Prostate gland (tissue), 2 donors: Measurements from ENCODE around the gene MAPK8IP3. TPM values are rescaled to one million over a fixed set of nuclear protein-coding genes. Genes with fewer than 3 reads are reported as not detected.

Experiments used
- DNase-seq: peaks from one replicate; pipeline ENCODE4 v3.0.0-alpha.2; 2019; ENCODE audit warnings: low spot score
- H3K27ac ChIP-seq, 2 donors: fragments of 200-600 bp; sonication (generic); 2 replicates each; pipeline ENCODE4 v1.5.1; 2017 to 2019
- H3K27me3 ChIP-seq: fragments of 200-600 bp; sonication (generic); replicated peaks from 2 replicates; pipeline ENCODE4 v1.5.1; 2019; ENCODE audit not compliant: insufficient read depth
- H3K36me3 ChIP-seq, 2 donors: fragments of 200-600 bp; sonication (generic); 1 replicate in 1 of 2; 2 replicates in 1 of 2; pipeline versions ENCODE4 v1.5.1 to v1.8.1; 2017 to 2019
- H3K4me1 ChIP-seq: fragments of 200-600 bp; sonication (generic); replicated peaks from 2 replicates; pipeline ENCODE4 v1.5.1; 2019
- H3K4me3 ChIP-seq, 2 donors: fragments of 200-600 bp; sonication (generic); 2 replicates each; pipeline ENCODE4 v1.5.1; 2017 to 2019
- H3K9me3 ChIP-seq: fragments of 200-600 bp; sonication (generic); 2 replicates; pipeline ENCODE4 v1.5.1; 2017
- CTCF ChIP-seq, 4 experiments: fragments of 200-600 bp in 2 of 4; fragments of 450-650 bp in 2 of 4; sonication (generic) in 2 of 4; IDR thresholded peaks; 1 replicate in 3 of 4; 2 replicates in 1 of 4; pipeline ENCODE4 v1.5.1; 2016 to 2019; ENCODE audit warnings: antibody characterized with exemption in 4 of 4, mild to moderate bottlenecking in 2 of 4, moderate library complexity in 2 of 4
- POLR2A ChIP-seq: fragments of 450-650 bp; IDR thresholded peaks from one replicate; pipeline ENCODE4 v1.6.1; 2016; ENCODE audit warnings: antibody characterized with exemption, mild to moderate bottlenecking
- POLR2AphosphoS5 ChIP-seq: sonication (generic); formaldehyde crosslinking; IDR thresholded peaks from one replicate; pipeline ENCODE4 v1.6.1; 2017; ENCODE audit warnings: antibody characterized with exemption
- WGBS: methylation state at CpG from one replicate; pipeline ENCODE4 v1.1.5; 2018; 5-methylcytosine and 5-hydroxymethylcytosine counted together
- intact Hi-C: fragments of 100-400 bp; cut with DNase I; formaldehyde crosslinking; loops from one replicate; pipeline ENCODE4 v1.14.2; 2022
- total RNA-seq, 2 donors: library from RNA; depleted of rRNA; stranded (reverse); fragments of >200 nt; gene quantifications; one replicate each; pipeline ENCODE4 v1.1.0, GENCODE V29; 2016

Gene MAPK8IP3
- total RNA-seq, 2 donors from 2014 or later, result 56.0 to 157 TPM

GRCh38 chr16:1760911-1761310 lies 54.9 kb downstream of the MAPK8IP3 start:
- no peak for DNase-seq
- Histone ChIP-seq H3K27ac (no peak overlapping the region), H3K4me3 (no peak overlapping the region), H3K27me3 (no peaks in the 10 kb centered on the region), H3K36me3 (peaks cover 2 to 23% of the 10 kb centered on the region in 2 donors), H3K4me1 (no peaks in the 10 kb centered on the region), H3K9me3 (no peaks in the 10 kb centered on the region)
- 91% methylated on average over 12 of the region's 15 CpGs for WGBS
- intact Hi-C loops, result loop anchor here (10.0 kb wide), 1 partner anchor 546 kb away; no protein-coding TSS in a partner anchor
- TF ChIP-seq POLR2A, result no peak
- no peak for TF ChIP-seq POLR2AphosphoS5
- no peak for TF ChIP-seq CTCF (IDR thresholded peaks at IDR 0.05)

- Histone ChIP-seq H3K36me3 (peaks cover 2 to 23% of the 10 kb centered on the region in 2 donors), H3K27me3 (no peaks in the 10 kb centered on the region), H3K4me3 (no peak overlapping the region), H3K9me3 (no peaks in the 10 kb centered on the region), H3K27ac (no peak overlapping the region), H3K4me1 (no peaks in the 10 kb centered on the region)
- no peak for DNase-seq
- intact Hi-C loops, result loop anchor here (10.0 kb wide), 1 partner anchor 547 kb away; no protein-coding TSS in a partner anchor
- no peak for TF ChIP-seq CTCF (IDR thresholded peaks at IDR 0.05)
- TF ChIP-seq POLR2A, result no peak
- TF ChIP-seq POLR2AphosphoS5, result no peak
- WGBS, result 91% methylated on average over 15 of the region's 15 CpGs
These were observed 55.8 kb downstream of the MAPK8IP3 start for GRCh38 chr16:1761751-1762150.

- intact Hi-C loops, result loop anchor here (10.0 kb wide), 1 partner anchor 548 kb away; no protein-coding TSS in a partner anchor
These were observed 56.3 kb downstream of the MAPK8IP3 start for GRCh38 chr16:1762196-1762878.

GRCh38 chr16:1762879-1763520 lies 57.0 kb downstream of the MAPK8IP3 start:
- Histone ChIP-seq H3K36me3 (peaks cover 2 to 33% of the 10 kb centered on the region in 2 donors), H3K9me3 (no peaks in the 10 kb centered on the region), H3K4me1 (no peaks in the 10 kb centered on the region), H3K27ac (no peak overlapping the region), H3K4me3 (no peak overlapping the region), H3K27me3 (no peaks in the 10 kb centered on the region)
- TF ChIP-seq CTCF (IDR thresholded peaks at IDR 0.05) (no peak), POLR2A (no peak), POLR2AphosphoS5 (no peak)
- 82% methylated on average over 18 of the region's 24 CpGs for WGBS
- no peak for DNase-seq
- intact Hi-C loops, result loop anchor here (10.0 kb wide), 1 partner anchor 548 kb away; no protein-coding TSS in a partner anchor

More at GRCh38 chr16:1762196-1762878, 56.3 kb downstream of the MAPK8IP3 start:
- no peaks in the 10 kb centered on the region for H3K9me3 ChIP-seq
- peaks cover 2 to 26% of the 10 kb centered on the region in 2 donors for H3K36me3 ChIP-seq
- H3K4me3 ChIP-seq, result no peak overlapping the region
- TF ChIP-seq POLR2A, result no peak
- TF ChIP-seq POLR2AphosphoS5, result no peak
- TF ChIP-seq CTCF (IDR thresholded peaks at IDR 0.05), result no peak
- no peak for DNase-seq
- WGBS, result 93% methylated on average over 30 of the region's 30 CpGs
- H3K27me3 ChIP-seq, result no peaks in the 10 kb centered on the region
- no peaks in the 10 kb centered on the region for H3K4me1 ChIP-seq
- no peak overlapping the region for H3K27ac ChIP-seq
